ENCODE measurements around the gene PPP1R13B.
"Not testable (repeated sequence)": the region's sequence is repeated elsewhere in the genome, so short reads cannot be mapped to it uniquely, and the experiment has no call there.

Gene PPP1R13B

DNA sequence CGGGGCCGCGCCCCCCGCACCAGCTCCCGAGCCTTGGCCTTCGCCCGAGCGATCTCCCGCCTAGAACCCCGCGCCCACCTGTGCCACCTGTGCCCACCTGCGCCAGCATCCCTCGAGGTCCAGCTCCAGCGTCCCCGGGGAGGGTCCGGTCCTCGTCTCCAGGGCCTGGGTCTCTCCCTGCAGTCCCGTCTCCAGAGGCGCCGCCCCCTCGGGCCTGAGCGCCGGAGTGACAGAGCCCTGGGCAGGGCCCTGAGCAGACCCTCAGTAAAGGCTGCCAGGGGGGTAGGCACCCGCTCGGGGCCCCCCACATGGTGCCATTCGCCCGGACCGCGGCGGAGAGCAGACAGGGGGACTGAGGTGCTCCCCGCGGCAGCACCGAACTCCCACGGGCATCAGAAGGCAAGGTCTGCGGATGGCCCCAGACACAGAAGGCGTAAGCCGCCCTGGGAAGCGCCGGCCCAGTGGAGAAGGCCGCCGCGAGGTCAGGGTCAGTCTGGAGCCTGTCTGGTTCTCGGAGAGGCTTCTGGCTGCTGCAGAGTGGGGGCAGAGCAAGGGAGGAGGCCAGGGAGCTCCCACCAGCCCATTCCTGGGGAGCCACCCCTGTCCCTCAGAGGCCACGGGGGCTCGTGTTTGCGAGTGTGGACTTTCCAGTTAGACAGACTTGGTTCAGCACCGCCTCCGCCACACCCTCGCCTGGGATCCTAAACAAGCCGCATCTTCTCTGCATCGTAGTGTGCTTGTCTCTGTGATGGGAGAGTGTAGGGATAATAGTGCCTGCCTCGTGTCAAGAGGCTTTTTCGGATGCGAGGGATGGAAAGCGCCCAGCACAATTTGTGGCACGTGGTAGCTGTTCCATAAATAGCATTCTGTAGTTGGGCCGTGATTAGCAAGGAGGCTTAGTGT lies 1.1 kb upstream of the PPP1R13B start:
- Histone ChIP-seq H3K4me1 (ENCODE audit: control insufficient read depth in 1 of 2, insufficient read depth in 1 of 2, low read depth in 1 of 2, low read length in 1 of 2) (peaks cover 8 to 12% of the 10 kb centered on the region in 2 experiments), H3K9me3 (no peaks in the 10 kb centered on the region), H3K27me3 (peaks cover 83% of the 10 kb centered on the region), H3K36me3 (no peaks in the 10 kb centered on the region), H3K4me3 (ENCODE audit: low read depth in 1 of 2, low read length in 1 of 2) (peak overlapping the region in 1 of 2 experiments; percentile 57), H3K27ac (no peak overlapping the region)
- TF ChIP-seq, protein P1, sequence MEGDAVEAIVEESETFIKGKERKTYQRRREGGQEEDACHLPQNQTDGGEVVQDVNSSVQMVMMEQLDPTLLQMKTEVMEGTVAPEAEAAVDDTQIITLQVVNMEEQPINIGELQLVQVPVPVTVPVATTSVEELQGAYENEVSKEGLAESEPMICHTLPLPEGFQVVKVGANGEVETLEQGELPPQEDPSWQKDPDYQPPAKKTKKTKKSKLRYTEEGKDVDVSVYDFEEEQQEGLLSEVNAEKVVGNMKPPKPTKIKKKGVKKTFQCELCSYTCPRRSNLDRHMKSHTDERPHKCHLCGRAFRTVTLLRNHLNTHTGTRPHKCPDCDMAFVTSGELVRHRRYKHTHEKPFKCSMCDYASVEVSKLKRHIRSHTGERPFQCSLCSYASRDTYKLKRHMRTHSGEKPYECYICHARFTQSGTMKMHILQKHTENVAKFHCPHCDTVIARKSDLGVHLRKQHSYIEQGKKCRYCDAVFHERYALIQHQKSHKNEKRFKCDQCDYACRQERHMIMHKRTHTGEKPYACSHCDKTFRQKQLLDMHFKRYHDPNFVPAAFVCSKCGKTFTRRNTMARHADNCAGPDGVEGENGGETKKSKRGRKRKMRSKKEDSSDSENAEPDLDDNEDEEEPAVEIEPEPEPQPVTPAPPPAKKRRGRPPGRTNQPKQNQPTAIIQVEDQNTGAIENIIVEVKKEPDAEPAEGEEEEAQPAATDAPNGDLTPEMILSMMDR (IDR thresholded peaks at IDR 0.05): no peak

DNA sequence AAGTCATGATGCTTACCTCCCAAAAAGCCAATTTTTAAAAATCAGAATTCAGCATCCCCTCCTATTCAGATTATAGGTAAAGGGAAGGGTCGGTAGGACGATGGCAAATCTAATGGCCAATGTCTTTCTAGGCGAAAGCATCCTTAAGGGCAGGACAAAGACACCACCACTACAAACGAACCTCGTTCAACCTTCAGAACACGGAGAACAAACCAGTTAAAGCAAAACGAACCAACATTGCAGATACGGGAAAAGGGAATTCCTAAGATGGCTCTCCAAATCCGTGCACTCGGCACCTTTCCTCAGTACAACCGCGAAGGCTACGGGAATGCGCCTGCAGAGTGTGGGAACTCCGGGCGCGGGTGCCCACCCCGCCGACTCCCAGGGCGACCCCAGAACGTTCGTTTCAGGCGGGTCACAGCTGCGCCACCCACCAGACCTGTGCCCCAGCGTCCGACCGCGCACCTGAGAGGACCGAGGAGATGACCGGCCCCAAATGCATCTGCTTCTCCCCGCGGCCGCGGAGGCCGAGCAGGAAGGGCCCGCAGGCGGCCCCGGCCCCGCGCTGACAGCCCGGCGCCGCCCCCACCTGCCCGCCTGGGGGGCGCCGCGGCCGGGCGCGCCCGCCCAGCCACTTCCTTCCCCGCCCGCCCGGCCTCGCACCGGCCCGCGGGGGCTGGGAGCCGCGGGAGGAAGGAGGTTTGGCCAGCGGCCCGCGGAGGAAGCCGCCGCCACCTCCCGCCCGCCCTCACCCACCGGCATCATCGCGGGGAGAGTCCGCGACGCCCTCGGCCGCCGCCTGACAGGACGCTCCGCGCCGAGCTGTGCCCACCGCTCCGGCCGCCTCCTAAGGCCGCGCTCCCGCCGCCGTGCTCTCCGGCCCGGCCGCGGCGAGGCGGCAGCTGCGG lies 578 bp downstream of the PPP1R13B start:
- Histone ChIP-seq H3K9me3 (no peaks in the 10 kb centered on the region), H3K4me3 (ENCODE audit: low read depth in 1 of 2, low read length in 1 of 2) (peak overlapping the region; percentile 49 to 57), H3K4me1 (ENCODE audit: control insufficient read depth in 1 of 2, insufficient read depth in 1 of 2, low read depth in 1 of 2, low read length in 1 of 2) (peaks cover 8 to 12% of the 10 kb centered on the region in 2 experiments), H3K27ac (no peak overlapping the region), H3K27me3 (peaks cover 94% of the 10 kb centered on the region), H3K36me3 (no peaks in the 10 kb centered on the region)
- TF ChIP-seq, protein P1 (IDR thresholded peaks at IDR 0.05): no peak

DNA sequence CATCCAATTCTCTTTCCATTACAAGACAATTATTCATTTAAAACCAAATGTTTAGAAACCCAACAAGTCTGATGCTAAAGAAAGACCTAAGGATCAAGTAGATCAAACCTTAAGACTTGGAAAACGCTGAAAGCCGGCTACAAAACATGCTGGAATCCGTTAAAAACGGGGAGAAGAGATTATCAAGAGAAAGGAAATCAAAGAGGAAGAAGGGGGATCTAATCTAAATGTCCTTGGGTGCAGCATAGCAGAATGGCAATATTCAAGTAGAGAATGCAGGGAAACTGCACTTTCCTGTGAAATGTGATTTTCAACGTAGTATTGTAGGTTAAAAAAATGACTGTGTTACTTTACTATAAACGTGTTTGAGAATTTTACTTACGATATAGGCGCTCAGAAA lies 1.3 kb downstream of the PPP1R13B start:
- no peaks in the 10 kb centered on the region for H3K36me3 ChIP-seq
- H3K27ac ChIP-seq: no peak overlapping the region
- H3K4me3 ChIP-seq (ENCODE audit: low read depth in 1 of 2, low read length in 1 of 2): peak overlapping the region in 1 of 2 experiments; percentile 49
- peaks cover 95% of the 10 kb centered on the region for H3K27me3 ChIP-seq
- H3K4me1 ChIP-seq (ENCODE audit: control insufficient read depth in 1 of 2, insufficient read depth in 1 of 2, low read depth in 1 of 2, low read length in 1 of 2): peaks cover 8 to 12% of the 10 kb centered on the region in 2 experiments
- H3K9me3 ChIP-seq: no peaks in the 10 kb centered on the region
- TF ChIP-seq, protein P1 (IDR thresholded peaks at IDR 0.05): no peak

DNA sequence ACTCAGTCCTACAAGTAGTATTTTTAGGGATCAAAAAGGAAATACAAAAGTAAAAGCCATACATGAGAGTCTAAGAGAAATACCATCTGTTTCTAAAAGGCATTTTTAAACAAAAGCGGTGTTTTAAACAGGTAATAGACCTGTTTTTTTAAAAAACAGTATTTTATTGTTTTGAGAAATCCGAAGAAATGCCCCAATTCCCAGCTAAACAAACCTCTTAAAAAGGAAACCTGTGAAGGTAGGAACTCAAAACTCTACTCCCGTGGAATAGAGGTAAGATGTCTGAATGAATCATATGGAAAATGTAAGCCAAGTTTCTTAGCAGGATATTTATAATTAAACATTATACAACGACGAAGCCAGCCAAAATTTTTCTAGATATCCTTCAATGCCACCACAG lies 2.0 kb downstream of the PPP1R13B start:
- peaks cover 8 to 12% of the 10 kb centered on the region in 2 experiments for H3K4me1 ChIP-seq (ENCODE audit: control insufficient read depth in 1 of 2, insufficient read depth in 1 of 2, low read depth in 1 of 2, low read length in 1 of 2)
- H3K9me3 ChIP-seq: no peaks in the 10 kb centered on the region
- no peak overlapping the region for H3K4me3 ChIP-seq (ENCODE audit: low read depth in 1 of 2, low read length in 1 of 2)
- H3K27me3 ChIP-seq: peaks cover 94% of the 10 kb centered on the region
- TF ChIP-seq, protein P1 (IDR thresholded peaks at IDR 0.05): no peak
- H3K36me3 ChIP-seq: no peaks in the 10 kb centered on the region
- no peak overlapping the region for H3K27ac ChIP-seq

DNA sequence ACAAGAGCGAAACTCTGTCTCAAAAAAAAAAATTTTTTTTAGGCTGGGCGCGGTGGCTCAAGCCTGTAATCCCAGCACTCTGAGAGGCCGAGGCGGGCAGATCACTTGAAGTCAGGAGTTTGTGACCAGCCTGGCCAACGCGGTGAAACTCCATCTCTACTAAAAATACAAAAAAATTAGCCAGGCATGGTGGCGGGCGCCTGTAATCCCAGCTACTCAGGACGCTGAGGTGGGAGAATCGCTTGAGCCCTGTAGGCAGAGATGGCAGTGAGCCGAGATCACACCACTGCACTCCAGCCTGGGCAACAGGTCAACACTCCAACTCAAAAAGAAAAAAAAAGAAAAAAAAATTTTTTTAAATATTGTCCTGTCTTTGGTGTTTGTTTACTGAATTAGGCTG lies 6.1 kb downstream of the PPP1R13B start:
- H3K4me1 ChIP-seq (ENCODE audit: control insufficient read depth in 1 of 2, insufficient read depth in 1 of 2, low read depth in 1 of 2, low read length in 1 of 2); H3K27ac ChIP-seq; H3K36me3 ChIP-seq; H3K4me3 ChIP-seq (ENCODE audit: low read depth in 1 of 2, low read length in 1 of 2); H3K9me3 ChIP-seq: not testable (repeated sequence)
- peaks cover 99% of the 10 kb centered on the region for H3K27me3 ChIP-seq
